ENCODE results near the gene TMA16.

DNA sequence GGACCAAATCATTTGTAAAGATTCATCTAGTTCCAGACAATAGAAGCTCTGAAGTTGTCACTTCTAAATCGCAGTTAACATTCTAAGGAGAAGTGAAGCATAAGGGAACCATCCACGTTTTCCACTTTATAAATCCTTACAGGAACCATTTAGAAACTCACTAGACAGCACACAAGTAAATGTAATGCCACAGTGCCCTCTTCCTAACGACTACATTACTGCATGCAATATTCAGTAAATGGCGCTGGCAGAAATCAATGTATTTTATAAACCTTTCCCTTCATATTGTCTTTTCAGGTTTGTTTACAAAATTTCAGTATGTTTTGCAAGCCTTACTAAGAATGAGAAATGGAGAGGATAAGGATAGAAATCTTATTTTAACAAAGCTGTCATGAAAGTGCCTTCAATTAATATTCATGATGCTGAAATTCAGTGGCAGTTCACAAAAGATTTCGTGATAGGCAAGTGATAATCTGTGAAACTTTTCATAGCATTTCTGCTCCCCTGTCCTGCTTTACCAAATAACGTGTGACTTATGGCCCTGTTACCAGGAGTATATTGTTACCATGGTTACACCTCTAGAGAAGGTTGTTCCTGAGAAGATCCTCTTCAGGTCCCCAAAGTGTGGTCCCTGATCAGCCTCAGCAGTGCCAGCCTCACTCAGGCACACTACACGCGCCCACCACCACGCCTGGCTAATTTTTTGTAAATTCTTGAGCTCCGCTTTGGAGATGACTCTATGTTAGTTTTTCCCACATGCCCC lies 54.2 kb downstream of the TMA16 start:
- TF ChIP-seq, protein P1, sequence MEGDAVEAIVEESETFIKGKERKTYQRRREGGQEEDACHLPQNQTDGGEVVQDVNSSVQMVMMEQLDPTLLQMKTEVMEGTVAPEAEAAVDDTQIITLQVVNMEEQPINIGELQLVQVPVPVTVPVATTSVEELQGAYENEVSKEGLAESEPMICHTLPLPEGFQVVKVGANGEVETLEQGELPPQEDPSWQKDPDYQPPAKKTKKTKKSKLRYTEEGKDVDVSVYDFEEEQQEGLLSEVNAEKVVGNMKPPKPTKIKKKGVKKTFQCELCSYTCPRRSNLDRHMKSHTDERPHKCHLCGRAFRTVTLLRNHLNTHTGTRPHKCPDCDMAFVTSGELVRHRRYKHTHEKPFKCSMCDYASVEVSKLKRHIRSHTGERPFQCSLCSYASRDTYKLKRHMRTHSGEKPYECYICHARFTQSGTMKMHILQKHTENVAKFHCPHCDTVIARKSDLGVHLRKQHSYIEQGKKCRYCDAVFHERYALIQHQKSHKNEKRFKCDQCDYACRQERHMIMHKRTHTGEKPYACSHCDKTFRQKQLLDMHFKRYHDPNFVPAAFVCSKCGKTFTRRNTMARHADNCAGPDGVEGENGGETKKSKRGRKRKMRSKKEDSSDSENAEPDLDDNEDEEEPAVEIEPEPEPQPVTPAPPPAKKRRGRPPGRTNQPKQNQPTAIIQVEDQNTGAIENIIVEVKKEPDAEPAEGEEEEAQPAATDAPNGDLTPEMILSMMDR (IDR thresholded peaks at IDR 0.05) = peak; percentile 53 to 65 (median 58)
- TF ChIP-seq POLR2A (IDR thresholded peaks at IDR 0.05) = no peak
